HG03097 (cell line): ENCODE results near the gene UBE2D2.

Source experiments
- ATAC-seq: cut with Tn5 transposase; IDR thresholded peaks from one replicate; pipeline ENCODE4 v1.9.1; 2021; ENCODE audit not compliant: unreplicated experiment, low FRiP score

UBE2D2 gene

GRCh38 chr5:139671096-139671841 is 110.1 kb downstream of the UBE2D2 start:
- no peak for ATAC-seq

GRCh38 chr5:139675213-139675612 is 114.1 kb downstream of the UBE2D2 start:
- ATAC-seq = no peak

GRCh38 chr5:139675825-139676224 is 114.7 kb downstream of the UBE2D2 start:
- ATAC-seq = no peak

- ATAC-seq = no peak
Observed at GRCh38 chr5:139676406-139676805, 115.3 kb downstream of the UBE2D2 start.

GRCh38 chr5:139676951-139677735 is 116.0 kb downstream of the UBE2D2 start:
- ATAC-seq = no peak
